Stimulated activated CD8-positive, alpha-beta memory T cell treated with anti-CD3 and anti-CD28 coated beads, Interleukin-15, amount 100 ng/mL, for 48 hours (primary cell): ENCODE data around the gene GINS2.

Experiments
- DNase-seq, 2 donors: peaks; one replicate each; pipeline ENCODE4 v3.0.0-alpha.2; 2020; ENCODE audit warnings: low read depth in 2 of 2

Gene GINS2

GRCh38 chr16:85667841-85668413, 20.8 kb downstream of the GINS2 start:
- DNase-seq: no peak

GRCh38 chr16:85667261-85667660, 21.5 kb downstream of the GINS2 start:
- no peak for DNase-seq

GRCh38 chr16:85665929-85666328, 22.8 kb downstream of the GINS2 start:
- DNase-seq: no peak

GRCh38 chr16:85665373-85665740, 23.4 kb downstream of the GINS2 start:
- no peak for DNase-seq

GRCh38 chr16:85664580-85665372, 24.0 kb downstream of the GINS2 start:
- DNase-seq: no peak

GRCh38 chr16:85663891-85664321, 24.8 kb downstream of the GINS2 start:
- DNase-seq: no peak

GRCh38 chr16:85662976-85663830, 25.6 kb downstream of the GINS2 start:
- DNase-seq: no peak

GRCh38 chr16:85662482-85662812, 26.3 kb downstream of the GINS2 start:
- no peak for DNase-seq

- no peak for DNase-seq
Observed at GRCh38 chr16:85661740-85662481, 26.8 kb downstream of the GINS2 start.

GRCh38 chr16:85660843-85661739, 27.7 kb downstream of the GINS2 start:
- DNase-seq: no peak

- DNase-seq: peak; percentile 43 to 48
Observed at GRCh38 chr16:85659805-85660511, 28.8 kb downstream of the GINS2 start.

GRCh38 chr16:85659336-85659735, 29.4 kb downstream of the GINS2 start:
- no peak for DNase-seq

GRCh38 chr16:85658504-85659326, 30.0 kb downstream of the GINS2 start:
- no peak for DNase-seq

GRCh38 chr16:85657996-85658395, 30.8 kb downstream of the GINS2 start:
- no peak for DNase-seq

GRCh38 chr16:85657267-85657650, 31.5 kb downstream of the GINS2 start:
- no peak for DNase-seq

- no peak for DNase-seq
Observed at GRCh38 chr16:85656351-85657266, 32.1 kb downstream of the GINS2 start.

GRCh38 chr16:85655216-85656129, 33.3 kb downstream of the GINS2 start:
- DNase-seq: no peak
